Adrenal gland (tissue), 12 donors: ENCODE data around the gene ARPC4. TPM values are rescaled to one million over a fixed set of nuclear protein-coding genes. Genes with fewer than 3 reads are reported as not detected.

Experiments used
- DNase-seq, 7 donors: peaks; one replicate each; pipeline ENCODE4 v3.0.0-alpha.2; 2019 to 2020
- H3K27ac ChIP-seq, 5 donors: fragments of 200-600 bp; sonication (generic) in 4 of 5; 1 replicate in 3 of 5; 2 replicates in 2 of 5; pipeline versions ENCODE4 v1.5.1 to v1.8.0; 2016 to 2020; ENCODE audit warnings: mild to moderate bottlenecking in 1 of 5
- H3K27me3 ChIP-seq: fragments of 200-600 bp; 2 replicates; pipeline ENCODE4 v1.8.0; 2021
- H3K36me3 ChIP-seq, 2 donors: fragments of 200-600 bp; replicated peaks in 1 of 2; 1 replicate in 1 of 2; 2 replicates in 1 of 2; pipeline versions ENCODE4 v1.5.1 to v1.8.0; 2018 to 2022
- H3K4me1 ChIP-seq, 2 donors: fragments of 200-600 bp; replicated peaks in 1 of 2; 1 replicate in 1 of 2; 2 replicates in 1 of 2; pipeline versions ENCODE4 v1.5.1 to v1.8.0; 2018 to 2021
- H3K4me3 ChIP-seq, 4 donors: fragments of 200-600 bp; sonication (generic) in 3 of 4; one replicate each; pipeline ENCODE4 v1.5.1; 2016 to 2018
- H3K9me3 ChIP-seq, 3 donors: fragments of 200-600 bp; sonication (generic) in 1 of 3; replicated peaks in 1 of 3; 1 replicate in 2 of 3; 2 replicates in 1 of 3; pipeline versions ENCODE4 v1.5.1 to v1.8.0; 2016 to 2021
- POLR2A ChIP-seq, 2 donors: fragments of 450-650 bp; IDR thresholded peaks; one replicate each; pipeline ENCODE4 v1.6.1; 2017; ENCODE audit warnings: antibody characterized with exemption in 2 of 2, mild to moderate bottlenecking in 2 of 2, moderate library complexity in 1 of 2
- WGBS, 4 donors: extraction: QIAGEN DNeasy Blood & Tissue Kit in 2 of 4; methylation state at CpG; one replicate each; pipeline versions ENCODE4 v1.1.5 to v1.1.7; 2013 to 2017; 5-methylcytosine and 5-hydroxymethylcytosine counted together
- intact Hi-C, 2 donors: fragments of 100-400 bp; cut with DNase I; formaldehyde crosslinking; loops; one replicate each; pipeline versions ENCODE4 v1.14.1 to v1.15.0; 2022 to 2023
- polyA plus RNA-seq, 3 donors: library from polyadenylated mRNA; stranded (reverse); fragments of 200-250 nt in 2 of 3; fragments of 350-450 nt in 1 of 3; fragmentation: Illumina TruSeq in 1 of 3; extraction: RNeasy Lipid Tissue Mini Kit (QIAGEN cat#74804) in 1 of 3; gene quantifications; one replicate each; pipeline ENCODE4 v1.2.3, GENCODE V29; 2013 to 2014
- total RNA-seq, 9 donors: library from RNA; depleted of rRNA in 4 of 9; stranded (reverse); fragments of >200 nt in 4 of 9; fragments of 120-200 nt in 1 of 9; fragmentation: NEBNext Ultra II Directional in 1 of 9; extraction: Animal tissue kit (Norgen Biotek cat#: 25700) in 1 of 9; gene quantifications; one replicate each; pipeline versions ENCODE4 v1.1.0 to v1.2.4, GENCODE V29; 2013 to 2023
- TF ChIP-seq, protein P1 (sequence below), 6 experiments: fragments of 450-650 bp in 4 of 6; fragments of 200-600 bp in 2 of 6; sonication (generic) in 1 of 6; IDR thresholded peaks; 1 replicate in 5 of 6; 2 replicates in 1 of 6; pipeline versions ENCODE4 v1.5.1 to v1.8.0; 2016 to 2021; ENCODE audit warnings: antibody characterized with exemption in 6 of 6, mild to moderate bottlenecking in 2 of 6, moderate library complexity in 1 of 6
- donor health status: healthy with polysubstance abuse.
- donor health status: Bipolar disorder and iron deficiency.
- donor health status: DM: yes; HTN: yes; CAD: no.
- donor health status: DM: no; HTN: no; CAD: no.
- donor health status: DM: no; HTN: no; CAD: no.
- donor health status: DM: yes; HTN: yes; CAD: no.

Gene ARPC4
- total and polyA plus RNA-seq, 12 donors, result 75.8 to 249 (median 176) TPM

DNA sequence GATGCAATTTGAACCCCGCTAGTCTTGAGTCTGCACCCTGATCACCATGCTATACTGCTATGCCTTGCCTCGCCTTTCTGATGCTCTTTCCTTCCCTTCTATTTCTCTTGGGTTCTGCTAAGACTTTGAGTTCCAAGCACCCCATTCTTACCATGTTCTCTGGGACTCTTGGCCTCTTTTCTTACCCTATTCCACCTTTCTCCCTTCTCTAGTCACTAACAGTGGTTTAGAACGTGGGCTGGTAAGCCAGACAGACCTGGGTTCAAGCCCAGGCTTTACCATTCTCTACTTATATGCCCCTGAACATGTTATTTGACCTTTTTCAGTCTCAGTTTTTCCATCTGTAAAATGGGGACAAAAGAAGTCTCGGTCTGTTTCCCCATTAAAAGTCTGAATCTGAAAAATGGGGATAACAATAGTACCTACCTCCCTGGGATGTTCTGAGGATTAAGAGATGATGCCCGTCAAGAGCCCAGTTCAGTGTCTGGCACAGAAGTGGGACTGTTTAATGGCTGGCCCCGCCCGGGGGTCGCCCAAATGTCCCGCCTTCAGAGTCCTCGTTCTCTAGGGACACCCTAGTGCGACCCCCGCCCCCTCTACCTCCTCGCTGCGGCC is 985 bp upstream of the ARPC4 start:
- Histone ChIP-seq H3K4me3 (peak overlapping the region; percentile 72 to 80 (median 72)), H3K9me3 (no peaks in the 10 kb centered on the region), H3K36me3 (peaks cover 0 to 17% of the 10 kb centered on the region in 2 donors), H3K27me3 (no peaks in the 10 kb centered on the region), H3K27ac (peak overlapping the region; percentile 88 to 97 (median 96)), H3K4me1 (peaks cover 29 to 57% of the 10 kb centered on the region in 2 donors)
- intact Hi-C loops, result no loop called here
- DNase-seq, result no peak
- TF ChIP-seq, protein P1, sequence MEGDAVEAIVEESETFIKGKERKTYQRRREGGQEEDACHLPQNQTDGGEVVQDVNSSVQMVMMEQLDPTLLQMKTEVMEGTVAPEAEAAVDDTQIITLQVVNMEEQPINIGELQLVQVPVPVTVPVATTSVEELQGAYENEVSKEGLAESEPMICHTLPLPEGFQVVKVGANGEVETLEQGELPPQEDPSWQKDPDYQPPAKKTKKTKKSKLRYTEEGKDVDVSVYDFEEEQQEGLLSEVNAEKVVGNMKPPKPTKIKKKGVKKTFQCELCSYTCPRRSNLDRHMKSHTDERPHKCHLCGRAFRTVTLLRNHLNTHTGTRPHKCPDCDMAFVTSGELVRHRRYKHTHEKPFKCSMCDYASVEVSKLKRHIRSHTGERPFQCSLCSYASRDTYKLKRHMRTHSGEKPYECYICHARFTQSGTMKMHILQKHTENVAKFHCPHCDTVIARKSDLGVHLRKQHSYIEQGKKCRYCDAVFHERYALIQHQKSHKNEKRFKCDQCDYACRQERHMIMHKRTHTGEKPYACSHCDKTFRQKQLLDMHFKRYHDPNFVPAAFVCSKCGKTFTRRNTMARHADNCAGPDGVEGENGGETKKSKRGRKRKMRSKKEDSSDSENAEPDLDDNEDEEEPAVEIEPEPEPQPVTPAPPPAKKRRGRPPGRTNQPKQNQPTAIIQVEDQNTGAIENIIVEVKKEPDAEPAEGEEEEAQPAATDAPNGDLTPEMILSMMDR (IDR thresholded peaks at IDR 0.05), result no peak
- TF ChIP-seq POLR2A (IDR thresholded peaks at IDR 0.05), result no peak
- 16 to 25% (median 18%) methylated on average over 10 to 14 of the region's 14 CpGs for WGBS, 4 donors

DNA sequence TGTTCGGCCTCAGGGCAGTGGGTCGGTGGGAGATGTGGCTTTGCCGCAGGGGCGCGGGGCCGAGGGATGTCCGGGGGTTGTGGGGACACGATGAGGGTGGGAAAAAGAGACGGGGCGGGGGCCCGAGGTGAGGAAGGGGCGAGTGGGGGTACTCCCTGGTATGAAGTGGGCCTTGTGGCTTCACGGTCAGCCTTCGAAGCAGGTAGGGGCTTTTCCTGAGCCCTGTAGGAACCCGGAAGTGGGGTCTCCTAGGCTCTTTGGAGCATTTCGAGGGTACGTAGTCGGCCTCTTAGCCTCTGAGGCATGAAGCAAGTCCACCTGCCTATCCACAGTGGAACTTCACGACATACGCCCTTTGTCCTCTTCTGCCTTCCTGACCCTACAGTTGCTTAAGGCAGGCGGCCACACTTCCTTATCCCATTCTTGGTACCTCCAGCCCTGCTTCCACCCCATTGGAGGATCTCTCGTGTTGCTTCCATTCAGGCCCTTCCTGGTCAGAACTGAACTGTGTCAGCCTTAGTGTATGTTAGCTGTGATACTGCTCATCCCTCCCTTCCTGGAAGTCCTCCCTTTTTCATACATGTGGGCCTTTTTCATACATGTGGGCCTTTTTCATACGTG is 389 bp downstream of the ARPC4 start:
- DNase-seq, result peak in 4 of 7 donors; percentile 48 to 71 (median 49)
- 0 to 1% (median 0%) methylated on average over 11 to 23 of the region's 23 CpGs for WGBS, 4 donors
- TF ChIP-seq, protein P1 (IDR thresholded peaks at IDR 0.05), result no peak
- TF ChIP-seq POLR2A (IDR thresholded peaks at IDR 0.05), result no peak
- Histone ChIP-seq H3K27me3 (no peaks in the 10 kb centered on the region), H3K9me3 (no peaks in the 10 kb centered on the region), H3K27ac (peak overlapping the region; percentile 88 to 97 (median 96)), H3K4me3 (peak overlapping the region; percentile 72 to 73 (median 72)), H3K4me1 (peaks cover 17 to 45% of the 10 kb centered on the region in 2 donors), H3K36me3 (peaks cover 0 to 28% of the 10 kb centered on the region in 2 donors)
- intact Hi-C loops, result no loop called here

DNA sequence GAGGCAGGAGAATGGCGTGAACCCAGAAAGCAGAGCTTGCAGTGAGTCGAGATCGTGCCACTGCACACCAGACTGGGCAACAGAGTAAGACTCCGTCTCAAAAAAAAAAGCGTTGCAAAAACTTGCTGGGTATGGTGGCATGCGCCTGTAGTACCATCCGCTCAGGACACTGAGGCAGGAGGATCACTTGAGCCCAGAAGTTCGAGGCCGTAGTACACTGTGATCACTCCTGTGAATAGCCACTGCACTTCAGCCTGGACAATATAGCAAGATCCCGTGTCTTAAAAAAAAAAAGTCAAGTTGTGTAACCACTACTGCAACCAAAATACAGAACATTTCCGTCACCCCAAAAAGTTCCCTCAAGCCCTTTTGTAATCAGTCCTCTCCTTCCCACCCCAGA is 1.5 kb downstream of the ARPC4 start:
- DNase-seq, result no peak
- peak overlapping the region in 1 of 4 donors; percentile 72 for H3K4me3 ChIP-seq
- no peaks in the 10 kb centered on the region for H3K9me3 ChIP-seq
- no peak for TF ChIP-seq POLR2A (IDR thresholded peaks at IDR 0.05)
- TF ChIP-seq, protein P1 (IDR thresholded peaks at IDR 0.05), result no peak
- peaks cover 17 to 45% of the 10 kb centered on the region in 2 donors for H3K4me1 ChIP-seq
- no peak overlapping the region for H3K27ac ChIP-seq
- H3K36me3 ChIP-seq, result peaks cover 0 to 29% of the 10 kb centered on the region in 2 donors
- no peaks in the 10 kb centered on the region for H3K27me3 ChIP-seq
- intact Hi-C loops, result no loop called here
- 93 to 95% (median 94%) methylated on average over 11 of the region's 11 CpGs for WGBS, 4 donors

DNA sequence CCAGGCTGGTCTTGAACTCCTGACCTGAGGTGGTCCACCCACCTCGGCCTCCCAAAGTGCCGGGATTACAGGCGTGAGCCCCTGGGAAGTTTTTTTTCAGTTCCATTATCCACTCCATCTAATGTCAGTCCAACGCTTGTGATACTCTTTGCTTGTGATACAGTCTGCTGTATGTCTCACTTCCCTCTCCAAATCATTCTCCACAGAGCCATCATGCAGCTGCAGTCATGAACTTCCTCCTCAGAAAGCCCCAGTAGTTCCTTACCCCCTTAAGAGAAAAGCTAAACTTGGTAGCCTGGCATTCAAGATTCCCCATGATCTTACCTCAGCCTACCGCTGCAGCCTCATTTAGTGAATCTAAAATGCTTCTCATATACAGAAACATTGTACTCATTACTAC is 2.3 kb downstream of the ARPC4 start:
- Histone ChIP-seq H3K27ac (no peak overlapping the region), H3K4me1 (peaks cover 17 to 45% of the 10 kb centered on the region in 2 donors), H3K4me3 (no peak overlapping the region), H3K36me3 (peaks cover 0 to 30% of the 10 kb centered on the region in 2 donors), H3K27me3 (no peaks in the 10 kb centered on the region), H3K9me3 (no peaks in the 10 kb centered on the region)
- no peak for DNase-seq
- WGBS, 4 donors, result 73 to 88% (median 81%) methylated on average over 5 of the region's 5 CpGs
- TF ChIP-seq POLR2A (IDR thresholded peaks at IDR 0.05), result no peak
- TF ChIP-seq, protein P1 (IDR thresholded peaks at IDR 0.05), result no peak
- intact Hi-C loops, result no loop called here
